Stimulated activated CD8-positive, alpha-beta memory T cell treated with anti-CD3 and anti-CD28 coated beads, Interleukin-15, amount 100 ng/mL, for 1 hour (primary cell): ENCODE data around the gene FBXL16.
"Not testable (repeated sequence)": the region's sequence is repeated elsewhere in the genome, so short reads cannot be mapped to it uniquely, and the experiment has no call there.

ENCODE experiments used
- DNase-seq: peaks from one replicate; pipeline ENCODE4 v3.0.0-alpha.2; 2020; ENCODE audit warnings: low read depth

FBXL16 gene

GRCh38 chr16:722835-723633, 17.4 kb upstream of the FBXL16 start:
- DNase-seq = no peak

GRCh38 chr16:721765-722540, 16.4 kb upstream of the FBXL16 start:
- DNase-seq = no peak

- peak; percentile 27 for DNase-seq
Measured at GRCh38 chr16:720990-721764, 15.6 kb upstream of the FBXL16 start, which contains the start of gene ANTKMT. Gene ANTKMT, plus strand, starts transcription at chr16:721146. Its CDS starts 129 bp downstream, at chr16:721275.

- DNase-seq = no peak
Measured at GRCh38 chr16:720447-720989, 14.9 kb upstream of the FBXL16 start.

GRCh38 chr16:719815-720446, 14.3 kb upstream of the FBXL16 start:
- no peak for DNase-seq

- no peak for DNase-seq
Measured at GRCh38 chr16:718922-719321, 13.3 kb upstream of the FBXL16 start.

GRCh38 chr16:718389-718788, 12.8 kb upstream of the FBXL16 start:
- DNase-seq = no peak

GRCh38 chr16:717450-718245, 12.0 kb upstream of the FBXL16 start:
- DNase-seq = no peak

GRCh38 chr16:716768-717325, 11.2 kb upstream of the FBXL16 start:
- no peak for DNase-seq

- DNase-seq = no peak
Measured at GRCh38 chr16:716200-716568, 10.6 kb upstream of the FBXL16 start.

- no peak for DNase-seq
Measured at GRCh38 chr16:715477-716199, 10.0 kb upstream of the FBXL16 start.

- peak; percentile 74 for DNase-seq
Measured at GRCh38 chr16:714558-715476, 9.2 kb upstream of the FBXL16 start, which contains the start of gene METRN. Gene METRN, plus strand, starts transcription at chr16:715118. Its CDS starts 172 bp downstream, at chr16:715290.

- DNase-seq = no peak
Measured at GRCh38 chr16:714079-714478, 8.5 kb upstream of the FBXL16 start.

GRCh38 chr16:712740-713250, 7.2 kb upstream of the FBXL16 start:
- DNase-seq = not testable (repeated sequence)

- DNase-seq = peak; percentile 56
Measured at GRCh38 chr16:711548-712320, 6.1 kb upstream of the FBXL16 start.

- DNase-seq = no peak
Measured at GRCh38 chr16:711084-711483, 5.5 kb upstream of the FBXL16 start.

- no peak for DNase-seq
Measured at GRCh38 chr16:710500-711075, 5.0 kb upstream of the FBXL16 start.
